ENCODE data around the gene ARHGAP18.

ARHGAP18 gene

GRCh38 chr6:129719692-129720091 is 9.7 kb upstream of the ARHGAP18 start:
- DNase-seq = no peak

GRCh38 chr6:129717277-129717676 is 7.3 kb upstream of the ARHGAP18 start:
- DNase-seq = no peak

- DNase-seq = no peak
Observed at GRCh38 chr6:129713806-129714333, 3.9 kb upstream of the ARHGAP18 start.

GRCh38 chr6:129711271-129711631 is 1.3 kb upstream of the ARHGAP18 start:
- no peak for DNase-seq

GRCh38 chr6:129710450-129711270 is 683 bp upstream of the ARHGAP18 start:
- DNase-seq = no peak

- no peak for DNase-seq
Observed at GRCh38 chr6:129709196-129709768, 695 bp downstream of the ARHGAP18 start.

- DNase-seq = no peak
Observed at GRCh38 chr6:129708496-129709195, 1.3 kb downstream of the ARHGAP18 start.

- no peak for DNase-seq
Observed at GRCh38 chr6:129707882-129708495, 2.0 kb downstream of the ARHGAP18 start.

GRCh38 chr6:129707028-129707427 is 2.9 kb downstream of the ARHGAP18 start:
- DNase-seq = no peak

GRCh38 chr6:129705212-129705611 is 4.8 kb downstream of the ARHGAP18 start:
- DNase-seq = no peak

GRCh38 chr6:129704708-129705107 is 5.3 kb downstream of the ARHGAP18 start:
- DNase-seq = no peak

GRCh38 chr6:129701721-129702455 is 8.1 kb downstream of the ARHGAP18 start:
- no peak for DNase-seq

- no peak for DNase-seq
Observed at GRCh38 chr6:129700666-129701065, 9.3 kb downstream of the ARHGAP18 start.

GRCh38 chr6:129699659-129700058 is 10.3 kb downstream of the ARHGAP18 start:
- no peak for DNase-seq

GRCh38 chr6:129698430-129698829 is 11.5 kb downstream of the ARHGAP18 start:
- no peak for DNase-seq

- DNase-seq = no peak
Observed at GRCh38 chr6:129697788-129698187, 12.2 kb downstream of the ARHGAP18 start.

- no peak for DNase-seq
Observed at GRCh38 chr6:129696843-129697242, 13.1 kb downstream of the ARHGAP18 start.

- peak in 1 of 3 experiments; percentile 8 for DNase-seq
Observed at GRCh38 chr6:129696028-129696418, 14.0 kb downstream of the ARHGAP18 start.

- no peak for DNase-seq
Observed at GRCh38 chr6:129695373-129696027, 14.5 kb downstream of the ARHGAP18 start.

- no peak for DNase-seq
Observed at GRCh38 chr6:129694036-129694435, 15.9 kb downstream of the ARHGAP18 start.

GRCh38 chr6:129692467-129692866 is 17.5 kb downstream of the ARHGAP18 start:
- no peak for DNase-seq

GRCh38 chr6:129691709-129692108 is 18.3 kb downstream of the ARHGAP18 start:
- no peak for DNase-seq

Data from NCI-H1417 (cell line).